HAP-1 (cell line): ENCODE results near the gene QSOX2.
A peak's percentile ranks its signal among the peaks of the same experiment; 100 is the strongest.
"Not testable (repeated sequence)": the region's sequence is repeated elsewhere in the genome, so short reads cannot be mapped to it uniquely, and the experiment has no call there.

Source experiments
- DNase-seq, 2 experiments: peaks; one replicate each; pipeline ENCODE4 v3.0.0-alpha.2; 2016 to 2020; ENCODE audit warnings: low spot score in 2 of 2
- H3K27me3 ChIP-seq: fragments of 250-450 bp; sonication (Bioruptor Pico); 2 replicates; pipeline ENCODE4 v1.5.1; 2020; ENCODE audit warnings: low read depth, mild to moderate bottlenecking, moderate library complexity
- H3K36me3 ChIP-seq: fragments of 250-450 bp; sonication (Bioruptor Pico); replicated peaks from 2 replicates; pipeline ENCODE4 v1.5.1; 2020; ENCODE audit warnings: mild to moderate bottlenecking
- H3K4me1 ChIP-seq: fragments of 250-450 bp; sonication (Bioruptor Pico); 2 replicates; pipeline ENCODE4 v1.5.1; 2020; ENCODE audit warnings: mild to moderate bottlenecking
- H3K4me3 ChIP-seq: fragments of 250-450 bp; sonication (Bioruptor Pico); 2 replicates; pipeline ENCODE4 v1.5.1; 2020; ENCODE audit warnings: mild to moderate bottlenecking, moderate library complexity
- H3K9me3 ChIP-seq: fragments of 250-450 bp; sonication (Bioruptor Pico); 2 replicates; pipeline ENCODE4 v1.5.1; 2020; ENCODE audit warnings: mild to moderate bottlenecking, moderate library complexity
- in situ Hi-C: fragments of 300-500 bp; cut with MboI; formaldehyde crosslinking; loops from 3 replicates; pipeline ENCODE4 v1.14.3; 2020; ENCODE audit warnings: low sequenced_read_pairs, inconsistent platforms, mixed read lengths

Gene QSOX2

GRCh38 chr9:136276716-136277115, 31.1 kb upstream of the QSOX2 start:
- Histone ChIP-seq H3K4me1 (no peaks in the 10 kb centered on the region), H3K4me3 (no peak overlapping the region), H3K9me3 (no peaks in the 10 kb centered on the region), H3K27me3 (peaks cover 36% of the 10 kb centered on the region), H3K36me3 (no peaks in the 10 kb centered on the region)
- DNase-seq = no peak
- in situ Hi-C loops = no loop called here

GRCh38 chr9:136275655-136276429, 30.2 kb upstream of the QSOX2 start:
- Histone ChIP-seq H3K4me1 (no peaks in the 10 kb centered on the region), H3K4me3 (no peak overlapping the region), H3K9me3 (no peaks in the 10 kb centered on the region), H3K36me3 (no peaks in the 10 kb centered on the region), H3K27me3 (peaks cover 36% of the 10 kb centered on the region)
- in situ Hi-C loops = no loop called here
- no peak for DNase-seq

GRCh38 chr9:136274786-136275654, 29.4 kb upstream of the QSOX2 start:
- Histone ChIP-seq H3K9me3 (no peaks in the 10 kb centered on the region), H3K36me3 (no peaks in the 10 kb centered on the region), H3K27me3 (peaks cover 38% of the 10 kb centered on the region), H3K4me3 (no peak overlapping the region), H3K4me1 (no peaks in the 10 kb centered on the region)
- in situ Hi-C loops = no loop called here
- DNase-seq = no peak

GRCh38 chr9:136273921-136274785, 28.5 kb upstream of the QSOX2 start:
- H3K27me3 ChIP-seq = peaks cover 38% of the 10 kb centered on the region
- in situ Hi-C loops = no loop called here
- no peak for DNase-seq

GRCh38 chr9:136273244-136273865, 27.7 kb upstream of the QSOX2 start:
- in situ Hi-C loops = no loop called here
- H3K4me1 ChIP-seq = no peaks in the 10 kb centered on the region
- H3K4me3 ChIP-seq = no peak overlapping the region
- 0 out of 2 replicates have a peak, but pooled peaks cover 2% of the 10 kb centered on the region for H3K9me3 ChIP-seq
- H3K36me3 ChIP-seq = no peaks in the 10 kb centered on the region
- peaks cover 38% of the 10 kb centered on the region for H3K27me3 ChIP-seq
- DNase-seq = no peak

More at GRCh38 chr9:136273921-136274785, 28.5 kb upstream of the QSOX2 start:
- Histone ChIP-seq H3K4me1 (no peaks in the 10 kb centered on the region), H3K36me3 (no peaks in the 10 kb centered on the region), H3K4me3 (no peak overlapping the region), H3K9me3 (0 out of 2 replicates have a peak, but pooled peaks cover 2% of the 10 kb centered on the region)

- in situ Hi-C loops = no loop called here
- Histone ChIP-seq H3K4me1 (peaks cover 5% of the 10 kb centered on the region), H3K27me3 (peaks cover 21% of the 10 kb centered on the region), H3K9me3 (0 out of 2 replicates have a peak, but pooled peaks cover 2% of the 10 kb centered on the region), H3K36me3 (no peaks in the 10 kb centered on the region), H3K4me3 (no peak overlapping the region)
- no peak for DNase-seq
These were observed 24.6 kb upstream of the QSOX2 start for GRCh38 chr9:136270173-136270705.

- peaks cover 5% of the 10 kb centered on the region for H3K4me1 ChIP-seq
- no peak overlapping the region for H3K4me3 ChIP-seq
- DNase-seq = no peak
- no peaks in the 10 kb centered on the region for H3K36me3 ChIP-seq
- 0 out of 2 replicates have a peak, but pooled peaks cover 2% of the 10 kb centered on the region for H3K9me3 ChIP-seq
- H3K27me3 ChIP-seq = peaks cover 10% of the 10 kb centered on the region; the same call in 1 of the 2 replicates
- in situ Hi-C loops = no loop called here
These were observed 23.1 kb upstream of the QSOX2 start for GRCh38 chr9:136268735-136269134.

- Histone ChIP-seq H3K4me3 (no peak overlapping the region), H3K27me3 (peaks cover 6% of the 10 kb centered on the region; the same call in 1 of the 2 replicates), H3K36me3 (no peaks in the 10 kb centered on the region), H3K4me1 (peaks cover 5% of the 10 kb centered on the region), H3K9me3 (0 out of 2 replicates have a peak, but pooled peaks cover 2% of the 10 kb centered on the region)
- no peak for DNase-seq
- in situ Hi-C loops = no loop called here
These were observed 22.7 kb upstream of the QSOX2 start for GRCh38 chr9:136268318-136268717.

GRCh38 chr9:136267261-136268111, 21.9 kb upstream of the QSOX2 start:
- H3K36me3 ChIP-seq = no peaks in the 10 kb centered on the region
- DNase-seq = peak; percentile 72 to 86
- peaks cover 5% of the 10 kb centered on the region for H3K4me1 ChIP-seq
- H3K4me3 ChIP-seq = peak overlapping the region; percentile 22
- H3K9me3 ChIP-seq = 0 out of 2 replicates have a peak, but pooled peaks cover 2% of the 10 kb centered on the region
- peaks cover 6% of the 10 kb centered on the region; the same call in 1 of the 2 replicates for H3K27me3 ChIP-seq
- in situ Hi-C loops = no loop called here

- DNase-seq, H3K4me1 ChIP-seq, H3K36me3 ChIP-seq, in situ Hi-C loops, H3K9me3 ChIP-seq, H3K27me3 ChIP-seq: not testable (repeated sequence)
- peak overlapping the region; percentile 22; the same call in 1 of the 2 replicates for H3K4me3 ChIP-seq
These were observed 21.0 kb upstream of the QSOX2 start for GRCh38 chr9:136266641-136267040.

GRCh38 chr9:136265561-136266355, 20.1 kb upstream of the QSOX2 start:
- Histone ChIP-seq H3K4me1 (peaks cover 5% of the 10 kb centered on the region), H3K9me3 (0 out of 2 replicates have a peak, but pooled peaks cover 2% of the 10 kb centered on the region), H3K4me3 (no peak overlapping the region), H3K27me3 (0 out of 2 replicates have a peak, but pooled peaks cover 3% of the 10 kb centered on the region), H3K36me3 (no peaks in the 10 kb centered on the region)
- DNase-seq = no peak
- in situ Hi-C loops = no loop called here
